Esophagus muscularis mucosa (tissue), 4 donors: ENCODE data around the gene ARNT2.

Source experiments
- CTCF ChIP-seq, 3 experiments: fragments of 200-600 bp in 2 of 3; fragments of 450-650 bp in 1 of 3; sonication (generic) in 2 of 3; IDR thresholded peaks; one replicate each; pipeline ENCODE4 v1.5.1; 2017 to 2019; ENCODE audit warnings: antibody characterized with exemption in 3 of 3, mild to moderate bottlenecking in 2 of 3, moderate library complexity in 1 of 3
- EP300 ChIP-seq: sonication (generic); formaldehyde crosslinking; IDR thresholded peaks from one replicate; pipeline ENCODE4 v1.6.1; 2017; ENCODE audit warnings: antibody characterized with exemption
- POLR2A ChIP-seq: fragments of 450-650 bp; IDR thresholded peaks from one replicate; pipeline ENCODE4 v1.6.1; 2017; ENCODE audit warnings: antibody characterized with exemption, moderate library complexity, mild to moderate bottlenecking, low read depth
- POLR2AphosphoS5 ChIP-seq, 2 donors: sonication (generic); formaldehyde crosslinking; IDR thresholded peaks; one replicate each; pipeline ENCODE4 v1.6.1; 2017; ENCODE audit warnings: antibody characterized with exemption in 2 of 2

- TF ChIP-seq CTCF (IDR thresholded peaks at IDR 0.05) (no peak), EP300 (no peak), POLR2AphosphoS5 (IDR thresholded peaks at IDR 0.05) (no peak), POLR2A (no peak)
These were observed 157.9 kb downstream of the ARNT2 start for GRCh38 chr15:80562033-80562432.
